ENCODE results near the gene HLA-DQB1. TPM values are rescaled to one million over a fixed set of nuclear protein-coding genes. Genes with fewer than 3 reads are reported as not detected.
A peak's percentile ranks its signal among the peaks of the same experiment; 100 is the strongest.

HLA-DQB1 gene
- total RNA-seq, 2 experiments from 2014 or later = 21.5 to 21.7 TPM

DNA sequence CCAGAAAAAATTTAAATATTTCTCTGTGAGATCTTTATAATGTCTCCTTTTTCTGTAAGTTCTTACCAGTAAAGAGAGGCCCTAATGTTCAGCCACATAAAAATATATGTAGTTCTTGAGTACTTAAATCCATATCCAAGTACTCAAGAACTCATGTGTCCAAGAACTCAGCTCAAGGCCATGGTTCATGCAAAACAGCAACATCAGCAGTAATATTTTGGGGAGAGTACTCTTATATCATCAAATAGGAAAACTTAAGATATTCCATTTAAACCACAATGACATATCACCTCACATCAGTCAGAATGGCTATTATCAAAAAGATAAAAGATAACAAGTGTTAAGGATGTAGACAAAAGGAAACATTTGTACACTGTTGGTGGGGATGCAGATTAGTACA is 3.4 kb upstream of the HLA-DQB1 start:
- H3K9me3 ChIP-seq (ENCODE audit: control insufficient read depth in 1 of 2, insufficient read depth in 1 of 2, low read length in 2 of 2) = peaks cover 0 to 5% of the 10 kb centered on the region in 2 experiments
- peaks cover 36% of the 10 kb centered on the region for H3K4me1 Mint-ChIP-seq (ENCODE audit: low read depth)
- no peaks in the 10 kb centered on the region for H3K36me3 Mint-ChIP-seq (ENCODE audit: low read depth)
- ChIA-PET CTCF (no interaction called here), POLR2A (no interaction called here)
- peaks cover 4% of the 10 kb centered on the region for H3K4me1 ChIP-seq (ENCODE audit: insufficient read depth, low read length)
- no peaks in the 10 kb centered on the region for H3K36me3 ChIP-seq (ENCODE audit: insufficient read depth, low read length)
- TF ChIP-seq, protein P1, sequence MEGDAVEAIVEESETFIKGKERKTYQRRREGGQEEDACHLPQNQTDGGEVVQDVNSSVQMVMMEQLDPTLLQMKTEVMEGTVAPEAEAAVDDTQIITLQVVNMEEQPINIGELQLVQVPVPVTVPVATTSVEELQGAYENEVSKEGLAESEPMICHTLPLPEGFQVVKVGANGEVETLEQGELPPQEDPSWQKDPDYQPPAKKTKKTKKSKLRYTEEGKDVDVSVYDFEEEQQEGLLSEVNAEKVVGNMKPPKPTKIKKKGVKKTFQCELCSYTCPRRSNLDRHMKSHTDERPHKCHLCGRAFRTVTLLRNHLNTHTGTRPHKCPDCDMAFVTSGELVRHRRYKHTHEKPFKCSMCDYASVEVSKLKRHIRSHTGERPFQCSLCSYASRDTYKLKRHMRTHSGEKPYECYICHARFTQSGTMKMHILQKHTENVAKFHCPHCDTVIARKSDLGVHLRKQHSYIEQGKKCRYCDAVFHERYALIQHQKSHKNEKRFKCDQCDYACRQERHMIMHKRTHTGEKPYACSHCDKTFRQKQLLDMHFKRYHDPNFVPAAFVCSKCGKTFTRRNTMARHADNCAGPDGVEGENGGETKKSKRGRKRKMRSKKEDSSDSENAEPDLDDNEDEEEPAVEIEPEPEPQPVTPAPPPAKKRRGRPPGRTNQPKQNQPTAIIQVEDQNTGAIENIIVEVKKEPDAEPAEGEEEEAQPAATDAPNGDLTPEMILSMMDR (IDR thresholded peaks at IDR 0.05) = no peak
- peaks cover 8% of the 10 kb centered on the region for H3K27me3 Mint-ChIP-seq
- no peaks in the 10 kb centered on the region for H3K9me3 Mint-ChIP-seq
- no peak overlapping the region for H3K27ac Mint-ChIP-seq
- ATAC-seq (ENCODE audit: poor library complexity) = no peak
- DNase-seq = no peak
- intact Hi-C loops (cut with DNase I, micrococcal nuclease) = loop anchor here in 1 of 2 experiments (2.0 kb wide), 1 partner anchor 15 kb away; no protein-coding TSS in a partner anchor
- H3K4me3 Mint-ChIP-seq = no peak overlapping the region
- no peak overlapping the region for H3K4me3 ChIP-seq (ENCODE audit: low read length)
- no peak overlapping the region for H3K27ac ChIP-seq (ENCODE audit: low read depth in 1 of 2, low read length in 2 of 2)
- no peaks in the 10 kb centered on the region for H3K27me3 ChIP-seq (ENCODE audit: control insufficient read depth in 1 of 2, insufficient read depth in 2 of 2, low read length in 2 of 2)

DNA sequence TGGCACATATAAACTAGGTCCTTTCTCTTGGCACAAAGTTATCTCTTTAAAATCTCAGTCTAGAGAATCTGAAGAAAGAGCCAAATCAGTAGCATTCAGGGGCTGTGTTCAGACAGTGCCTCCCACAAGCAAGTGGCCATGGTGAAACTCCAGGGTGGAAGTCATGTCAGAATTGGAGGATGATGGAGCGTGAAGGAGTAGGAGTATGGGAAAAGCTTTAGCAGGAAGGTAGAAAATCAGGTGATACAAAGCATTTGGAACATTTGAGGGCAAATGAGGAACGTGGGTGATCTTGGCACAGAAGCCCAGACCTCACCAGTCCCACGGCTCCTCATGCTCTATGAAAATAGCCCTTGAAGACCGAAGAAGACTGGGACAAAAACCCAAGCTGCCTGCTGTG is 2.8 kb upstream of the HLA-DQB1 start:
- TF ChIP-seq, protein P1 (IDR thresholded peaks at IDR 0.05) = no peak
- ChIA-PET CTCF (no interaction called here), POLR2A (no interaction called here)
- peaks cover 0 to 5% of the 10 kb centered on the region in 2 experiments for H3K9me3 ChIP-seq (ENCODE audit: control insufficient read depth in 1 of 2, insufficient read depth in 1 of 2, low read length in 2 of 2)
- H3K27ac Mint-ChIP-seq = no peak overlapping the region
- no peak overlapping the region for H3K27ac ChIP-seq (ENCODE audit: low read depth in 1 of 2, low read length in 2 of 2)
- ATAC-seq (ENCODE audit: poor library complexity) (no peak), DNase-seq (no peak)
- intact Hi-C loops (cut with DNase I, micrococcal nuclease) = loop anchor here in 1 of 2 experiments (2.0 kb wide), 1 partner anchor 16 kb away; no protein-coding TSS in a partner anchor
- H3K4me3 Mint-ChIP-seq = no peak overlapping the region
- peaks cover 8% of the 10 kb centered on the region for H3K27me3 Mint-ChIP-seq
- peaks cover 40% of the 10 kb centered on the region for H3K4me1 Mint-ChIP-seq (ENCODE audit: low read depth)
- H3K4me1 ChIP-seq (ENCODE audit: insufficient read depth, low read length) = peaks cover 4% of the 10 kb centered on the region
- no peaks in the 10 kb centered on the region for H3K36me3 Mint-ChIP-seq (ENCODE audit: low read depth)
- H3K27me3 ChIP-seq (ENCODE audit: control insufficient read depth in 1 of 2, insufficient read depth in 2 of 2, low read length in 2 of 2) = no peaks in the 10 kb centered on the region
- H3K36me3 ChIP-seq (ENCODE audit: insufficient read depth, low read length) = no peaks in the 10 kb centered on the region
- no peaks in the 10 kb centered on the region for H3K9me3 Mint-ChIP-seq
- H3K4me3 ChIP-seq (ENCODE audit: low read length) = no peak overlapping the region

DNA sequence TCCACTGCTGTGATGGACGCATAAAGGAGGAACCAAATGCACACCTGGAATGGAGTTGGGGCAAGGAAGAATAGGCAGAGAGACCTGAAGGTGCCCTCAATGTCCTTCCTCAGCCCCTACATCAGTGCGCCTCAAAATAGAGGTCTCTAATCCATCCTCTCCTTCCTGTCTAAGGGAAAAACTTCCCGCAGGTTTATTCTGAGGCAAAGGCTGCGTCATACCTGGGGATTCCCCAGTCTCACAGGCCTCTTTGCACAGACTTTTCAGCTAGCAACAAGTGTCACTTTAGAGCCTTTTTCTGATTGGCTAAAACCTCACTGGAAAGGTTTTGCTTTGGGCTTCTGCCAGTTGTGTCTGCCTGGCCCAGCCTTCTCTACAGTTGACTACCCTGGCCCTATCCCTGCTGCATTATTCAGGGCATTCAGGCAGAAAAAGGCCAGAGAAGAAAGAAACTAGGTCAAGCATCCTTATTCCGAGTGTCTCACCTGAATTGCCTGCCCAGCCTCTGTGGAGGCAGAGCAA is 1.8 kb upstream of the HLA-DQB1 start:
- TF ChIP-seq, protein P1 (IDR thresholded peaks at IDR 0.05) = no peak
- ATAC-seq (ENCODE audit: poor library complexity) = peak; percentile 66
- Mint-ChIP-seq H3K9me3 (no peaks in the 10 kb centered on the region), H3K27ac (peak overlapping the region; percentile 63), H3K27me3 (peaks cover 8% of the 10 kb centered on the region), H3K4me1 (ENCODE audit: low read depth) (peaks cover 45% of the 10 kb centered on the region), H3K4me3 (peak overlapping the region; percentile 44), H3K36me3 (ENCODE audit: low read depth) (no peaks in the 10 kb centered on the region)
- no peak overlapping the region for H3K4me3 ChIP-seq (ENCODE audit: low read length)
- H3K9me3 ChIP-seq (ENCODE audit: control insufficient read depth in 1 of 2, insufficient read depth in 1 of 2, low read length in 2 of 2) = peaks cover 0 to 5% of the 10 kb centered on the region in 2 experiments
- ChIA-PET CTCF (no interaction called here), POLR2A (no interaction called here)
- peak in 12 of 14 experiments; percentile 11 to 94 (median 33) for DNase-seq
- peaks cover 4% of the 10 kb centered on the region for H3K4me1 ChIP-seq (ENCODE audit: insufficient read depth, low read length)
- no peaks in the 10 kb centered on the region for H3K36me3 ChIP-seq (ENCODE audit: insufficient read depth, low read length)
- intact Hi-C loops (cut with DNase I, micrococcal nuclease) = loop anchor here in 1 of 2 experiments (2.0 kb wide), 1 partner anchor 17 kb away; no protein-coding TSS in a partner anchor
- H3K27ac ChIP-seq (ENCODE audit: low read depth in 1 of 2, low read length in 2 of 2) = no peak overlapping the region
- H3K27me3 ChIP-seq (ENCODE audit: control insufficient read depth in 1 of 2, insufficient read depth in 2 of 2, low read length in 2 of 2) = no peaks in the 10 kb centered on the region

Data from CD4-positive, alpha-beta T cell (primary cell).